ENCODE results near the gene LY86. TPM values are rescaled to one million over a fixed set of nuclear protein-coding genes. Genes with fewer than 3 reads are reported as not detected.

LY86 gene
- total and polyA plus RNA-seq, 10 of the 15 experiments (the other 5 are each of a cell fraction or from before 2014, with no cell fraction given) = 68.2 to 457 (median 128) TPM

DNA sequence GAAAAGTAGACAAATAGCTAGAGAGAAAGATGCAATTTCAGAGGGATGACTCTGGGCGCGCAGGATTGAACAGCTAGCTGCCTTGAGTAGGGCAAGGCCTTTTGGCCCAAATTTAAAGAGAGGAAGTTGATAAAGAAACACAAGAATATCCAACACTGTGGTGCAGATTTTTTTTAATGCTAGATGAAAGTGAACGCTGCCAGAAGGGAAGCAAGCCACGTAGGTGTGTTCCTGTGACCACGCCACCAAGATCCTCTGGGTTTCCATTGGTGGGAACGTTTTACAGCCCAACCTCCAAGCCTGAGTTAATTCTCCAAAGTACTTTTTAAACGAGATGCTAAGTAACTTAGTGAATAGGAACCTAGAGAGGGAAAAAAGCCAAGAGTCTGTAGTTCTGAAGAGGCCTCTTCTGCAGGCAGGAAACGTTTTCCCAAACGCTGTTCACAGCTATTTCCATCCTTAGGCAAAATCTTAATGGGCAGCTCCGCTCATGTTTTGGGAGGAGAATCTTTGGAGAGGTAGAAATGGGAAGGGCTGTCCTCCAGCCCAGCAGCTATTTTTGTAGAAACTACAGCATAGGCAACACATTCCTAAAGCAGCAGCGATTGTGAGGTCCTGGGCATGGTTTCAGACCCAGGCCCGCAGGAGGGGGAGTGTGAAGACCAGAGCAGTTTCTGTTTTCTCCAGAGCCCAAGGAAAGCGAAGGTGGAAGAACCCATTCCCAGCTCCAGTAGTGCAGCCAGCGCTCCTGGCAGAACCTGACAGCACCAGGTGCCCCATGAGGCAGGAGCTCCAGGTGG, 8.2 kb downstream of the LY86 start:
- H3K4me2 ChIP-seq (ENCODE audit: control insufficient read depth, insufficient read depth) = no peak overlapping the region
- no peak for TF ChIP-seq PAX8 (IDR thresholded peaks at IDR 0.05)
- TF ChIP-seq PBX3 (IDR thresholded peaks at IDR 0.05; ENCODE audit: insufficient replicate concordance, low read depth, low read length) = no peak
- TF ChIP-seq, protein P1, sequence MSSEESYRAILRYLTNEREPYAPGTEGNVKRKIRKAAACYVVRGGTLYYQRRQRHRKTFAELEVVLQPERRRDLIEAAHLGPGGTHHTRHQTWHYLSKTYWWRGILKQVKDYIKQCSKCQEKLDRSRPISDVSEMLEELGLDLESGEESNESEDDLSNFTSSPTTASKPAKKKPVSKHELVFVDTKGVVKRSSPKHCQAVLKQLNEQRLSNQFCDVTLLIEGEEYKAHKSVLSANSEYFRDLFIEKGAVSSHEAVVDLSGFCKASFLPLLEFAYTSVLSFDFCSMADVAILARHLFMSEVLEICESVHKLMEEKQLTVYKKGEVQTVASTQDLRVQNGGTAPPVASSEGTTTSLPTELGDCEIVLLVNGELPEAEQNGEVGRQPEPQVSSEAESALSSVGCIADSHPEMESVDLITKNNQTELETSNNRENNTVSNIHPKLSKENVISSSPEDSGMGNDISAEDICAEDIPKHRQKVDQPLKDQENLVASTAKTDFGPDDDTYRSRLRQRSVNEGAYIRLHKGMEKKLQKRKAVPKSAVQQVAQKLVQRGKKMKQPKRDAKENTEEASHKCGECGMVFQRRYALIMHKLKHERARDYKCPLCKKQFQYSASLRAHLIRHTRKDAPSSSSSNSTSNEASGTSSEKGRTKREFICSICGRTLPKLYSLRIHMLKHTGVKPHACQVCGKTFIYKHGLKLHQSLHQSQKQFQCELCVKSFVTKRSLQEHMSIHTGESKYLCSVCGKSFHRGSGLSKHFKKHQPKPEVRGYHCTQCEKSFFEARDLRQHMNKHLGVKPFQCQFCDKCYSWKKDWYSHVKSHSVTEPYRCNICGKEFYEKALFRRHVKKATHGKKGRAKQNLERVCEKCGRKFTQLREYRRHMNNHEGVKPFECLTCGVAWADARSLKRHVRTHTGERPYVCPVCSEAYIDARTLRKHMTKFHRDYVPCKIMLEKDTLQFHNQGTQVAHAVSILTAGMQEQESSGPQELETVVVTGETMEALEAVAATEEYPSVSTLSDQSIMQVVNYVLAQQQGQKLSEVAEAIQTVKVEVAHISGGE (CRISPR knock-in tag; IDR thresholded peaks at IDR 0.05) = no peak
- TF ChIP-seq, protein P2, sequence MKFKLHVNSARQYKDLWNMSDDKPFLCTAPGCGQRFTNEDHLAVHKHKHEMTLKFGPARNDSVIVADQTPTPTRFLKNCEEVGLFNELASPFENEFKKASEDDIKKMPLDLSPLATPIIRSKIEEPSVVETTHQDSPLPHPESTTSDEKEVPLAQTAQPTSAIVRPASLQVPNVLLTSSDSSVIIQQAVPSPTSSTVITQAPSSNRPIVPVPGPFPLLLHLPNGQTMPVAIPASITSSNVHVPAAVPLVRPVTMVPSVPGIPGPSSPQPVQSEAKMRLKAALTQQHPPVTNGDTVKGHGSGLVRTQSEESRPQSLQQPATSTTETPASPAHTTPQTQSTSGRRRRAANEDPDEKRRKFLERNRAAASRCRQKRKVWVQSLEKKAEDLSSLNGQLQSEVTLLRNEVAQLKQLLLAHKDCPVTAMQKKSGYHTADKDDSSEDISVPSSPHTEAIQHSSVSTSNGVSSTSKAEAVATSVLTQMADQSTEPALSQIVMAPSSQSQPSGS (IDR thresholded peaks at IDR 0.05; ENCODE audit: low read length) = no peak
- TF ChIP-seq HCFC1 (IDR thresholded peaks at IDR 0.05; ENCODE audit: low read length) = no peak
- TF ChIP-seq KDM1A (IDR thresholded peaks at IDR 0.05; ENCODE audit: borderline replicate concordance) = no peak
- TF ChIP-seq SIN3A (IDR thresholded peaks at IDR 0.05; ENCODE audit: low read depth, low read length) = no peak
- no peak for TF ChIP-seq NR2F1 (conservative IDR thresholded peaks at IDR 0.05)
- POLR2A ChIA-PET = interaction anchor here (0.6 to 1.4 kb wide), 3 partner anchors 8 to 520 kb away, joined by 3 to 5 read pairs (median 4); partner anchors contain the start of gene LY86
- CTCF ChIA-PET = no interaction called here
- no TSS peak for BruUV-seq (replicated peaks)
- no peak overlapping the region for H3K27ac ChIP-seq (ENCODE audit: control insufficient read depth, insufficient read depth)
- no peaks in the 10 kb centered on the region for H4K20me1 ChIP-seq (ENCODE audit: control insufficient read depth, insufficient read depth)
- 93% methylated on average over 14 of the region's 14 CpGs for WGBS (ENCODE audit: insufficient coverage, insufficient replicate concordance, low lambda C conversion rate, missing lambda C conversion rate)
- H3K4me1 ChIP-seq (ENCODE audit: control insufficient read depth, insufficient read depth, low read length) = peaks cover 24% of the 10 kb centered on the region
- in situ Hi-C loops (cut with MboI) = no loop called here
- FAIRE-seq = no peak
- SMC1A ChIA-PET (ENCODE audit: uncharacterized antibody, unreplicated experiment) = interaction anchor here (0.7 to 4.2 kb wide), 7 partner anchors 9 to 63 kb away, joined by 3 to 18 read pairs (median 4); no protein-coding TSS in a partner anchor
- no peaks in the 10 kb centered on the region for H3K27me3 ChIP-seq (replicated peaks in 1 of 2; ENCODE audit: control insufficient read depth in 2 of 2, insufficient read depth in 2 of 2, low read length in 1 of 2)
- peaks cover 28% of the 10 kb centered on the region for H3K79me2 ChIP-seq (ENCODE audit: control insufficient read depth, insufficient read depth, low read length)
- H2AFZ ChIP-seq (ENCODE audit: control insufficient read depth, low read depth, low read length) = no peak overlapping the region
- H3K9ac ChIP-seq (ENCODE audit: control insufficient read depth, insufficient read depth, low read length) = no peak overlapping the region
- RAD21 ChIA-PET (ENCODE audit: unreplicated experiment) = interaction anchor here (1.1 kb wide), 1 partner anchor 25 kb away, joined by 3 read pairs; no protein-coding TSS in a partner anchor
- peaks cover 1 to 12% of the 10 kb centered on the region in 2 experiments for H3K36me3 ChIP-seq (ENCODE audit: control insufficient read depth in 2 of 2, insufficient read depth in 2 of 2, low read length in 1 of 2)
- H3K4me3 ChIP-seq = no peak overlapping the region
- DNase-seq (ENCODE audit: low read depth, low spot score) = no peak
- H3K9me3 ChIP-seq (replicated peaks; ENCODE audit: control insufficient read depth, insufficient read depth, low read length) = no peaks in the 10 kb centered on the region; the same call in 1 of the 3 replicates
- ATAC-seq = no peak
- intact Hi-C loops (cut with micrococcal nuclease; ENCODE audit: unreplicated experiment) = no loop called here

Data from GM12878 (cell line).